ENCODE data around the gene CBLC.
"Not testable (repeated sequence)": the region's sequence is repeated elsewhere in the genome, so short reads cannot be mapped to it uniquely, and the experiment has no call there.

The CBLC gene

DNA sequence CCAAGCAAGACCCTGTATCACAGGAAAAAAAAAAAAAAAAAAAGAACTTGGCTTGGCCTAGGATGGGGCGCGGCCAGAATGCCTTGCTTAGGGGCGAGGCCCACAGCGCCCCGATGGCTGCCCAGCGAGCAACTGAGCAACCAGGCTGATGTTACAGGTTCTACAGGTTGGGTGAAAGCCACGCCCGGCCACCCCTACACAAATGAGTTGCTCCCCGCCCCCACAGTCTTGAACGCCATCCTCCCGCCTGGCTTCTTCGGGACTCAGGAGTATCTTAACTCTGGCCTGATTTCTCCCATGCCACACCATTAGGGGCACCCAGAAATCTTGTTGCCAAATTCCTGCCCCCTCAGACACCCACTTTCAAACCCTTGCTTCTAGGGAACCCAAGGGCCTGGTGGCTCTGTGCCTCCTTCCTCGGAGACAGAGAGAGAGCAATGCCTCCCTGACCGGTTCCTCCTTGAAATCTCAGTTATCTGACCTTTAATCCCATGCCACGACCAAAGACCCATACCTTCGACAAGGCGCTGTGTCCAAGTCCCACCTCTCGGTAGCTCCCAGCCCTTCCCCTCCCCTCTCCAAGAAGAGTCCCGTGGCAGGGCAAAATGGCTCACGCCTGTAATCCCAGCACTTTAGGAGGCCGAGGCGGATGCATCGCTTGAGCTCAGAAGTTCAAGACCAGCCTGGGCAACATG, 1.1 kb upstream of the CBLC start:
- no peaks in the 10 kb centered on the region for H4K20me1 ChIP-seq
- no peaks in the 10 kb centered on the region for H3K9me3 ChIP-seq
- no peak overlapping the region for H3K4me3 ChIP-seq
- H3K36me3 ChIP-seq = no peaks in the 10 kb centered on the region
- TF ChIP-seq Cebpa-rat (IDR thresholded peaks at IDR 0.05) = no peak
- H3K4me1 ChIP-seq = peaks cover under 1% of the 10 kb centered on the region; the same call in 1 of the 2 replicates
- no peaks in the 10 kb centered on the region for H3K27me3 ChIP-seq
- no peak overlapping the region for H3K9ac ChIP-seq
- H3K4me2 ChIP-seq = no peak overlapping the region
- no peak overlapping the region for H3K27ac ChIP-seq

DNA sequence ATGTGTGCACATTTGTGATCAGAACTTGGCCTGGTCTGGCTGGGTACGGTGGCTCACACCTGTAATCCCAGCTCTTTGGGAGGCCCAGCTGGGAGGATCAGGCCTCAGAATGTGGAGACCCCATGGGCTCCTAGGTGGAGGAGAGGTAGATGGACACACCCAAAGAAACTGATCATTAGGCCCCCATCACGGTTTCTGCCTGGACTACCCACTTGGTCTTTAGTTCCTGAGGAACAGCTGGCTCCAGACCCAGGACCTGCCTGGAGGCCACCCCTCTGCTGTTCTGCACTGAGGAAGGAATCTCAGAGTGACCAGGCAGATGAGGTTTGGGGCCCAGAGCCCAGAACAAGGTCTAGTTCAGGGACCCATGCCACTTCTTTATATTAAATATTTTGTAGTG, 1.5 kb downstream of the CBLC start:
- no peaks in the 10 kb centered on the region for H3K9me3 ChIP-seq
- no peak overlapping the region for H3K27ac ChIP-seq
- H3K9ac ChIP-seq = no peak overlapping the region
- no peak overlapping the region for H3K4me3 ChIP-seq
- H3K36me3 ChIP-seq = no peaks in the 10 kb centered on the region
- no peak overlapping the region for H3K4me2 ChIP-seq
- no peaks in the 10 kb centered on the region for H3K27me3 ChIP-seq
- no peaks in the 10 kb centered on the region for H4K20me1 ChIP-seq
- H3K4me1 ChIP-seq = peaks cover 6% of the 10 kb centered on the region
- no peak for TF ChIP-seq Cebpa-rat (IDR thresholded peaks at IDR 0.05)

DNA sequence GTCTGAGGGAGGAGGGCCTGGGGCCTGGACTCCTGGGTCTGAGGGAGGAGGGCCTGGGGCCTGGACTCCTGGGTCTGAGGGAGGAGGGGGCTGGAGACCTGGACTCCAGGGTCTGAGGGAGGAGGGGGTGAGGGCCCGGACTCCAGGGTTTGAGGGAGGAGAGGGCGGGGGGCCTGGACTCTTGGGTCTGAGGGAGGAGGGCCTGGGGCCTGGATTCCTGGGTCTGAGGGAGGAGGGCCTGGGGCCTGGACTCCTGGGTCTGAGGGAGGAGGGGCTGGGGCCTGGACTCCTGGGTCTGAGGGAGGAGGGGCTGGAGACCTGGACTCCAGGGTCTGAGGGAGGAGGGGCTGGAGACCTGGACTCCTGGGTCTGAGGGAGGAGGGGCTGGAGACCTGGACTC, 4.0 kb downstream of the CBLC start:
- not testable (repeated sequence) for H3K9ac ChIP-seq, H4K20me1 ChIP-seq, H3K4me2 ChIP-seq, H3K27ac ChIP-seq, H3K36me3 ChIP-seq, H3K9me3 ChIP-seq, H3K4me3 ChIP-seq, H3K27me3 ChIP-seq
- H3K4me1 ChIP-seq = peaks cover 13% of the 10 kb centered on the region

DNA sequence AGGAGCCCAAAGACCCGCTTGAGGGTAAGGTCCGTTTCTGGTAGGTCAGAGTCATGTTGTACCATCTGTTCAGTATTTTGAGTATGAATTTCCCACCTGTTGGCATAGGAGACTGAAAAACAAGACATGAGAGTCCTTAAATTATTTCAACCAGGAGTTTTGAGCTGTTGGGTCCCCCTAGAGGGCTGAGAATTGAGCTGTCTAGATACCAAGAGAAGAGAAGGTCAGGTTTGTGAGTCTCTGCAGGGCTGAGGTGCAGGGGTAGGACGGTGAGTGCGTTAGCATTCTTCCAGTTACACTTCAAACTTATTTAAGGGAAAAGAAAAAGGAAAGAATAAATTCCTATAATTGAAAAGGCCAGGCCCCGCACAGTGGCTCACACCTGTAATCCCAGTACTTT, 5.0 kb downstream of the CBLC start:
- no peak for TF ChIP-seq Cebpa-rat (IDR thresholded peaks at IDR 0.05)
- Histone ChIP-seq H3K4me1 (peaks cover 13% of the 10 kb centered on the region), H3K9ac (no peak overlapping the region), H3K36me3 (no peaks in the 10 kb centered on the region), H4K20me1 (no peaks in the 10 kb centered on the region), H3K9me3 (no peaks in the 10 kb centered on the region), H3K27ac (no peak overlapping the region), H3K4me3 (no peak overlapping the region), H3K4me2 (no peak overlapping the region), H3K27me3 (no peaks in the 10 kb centered on the region)

DNA sequence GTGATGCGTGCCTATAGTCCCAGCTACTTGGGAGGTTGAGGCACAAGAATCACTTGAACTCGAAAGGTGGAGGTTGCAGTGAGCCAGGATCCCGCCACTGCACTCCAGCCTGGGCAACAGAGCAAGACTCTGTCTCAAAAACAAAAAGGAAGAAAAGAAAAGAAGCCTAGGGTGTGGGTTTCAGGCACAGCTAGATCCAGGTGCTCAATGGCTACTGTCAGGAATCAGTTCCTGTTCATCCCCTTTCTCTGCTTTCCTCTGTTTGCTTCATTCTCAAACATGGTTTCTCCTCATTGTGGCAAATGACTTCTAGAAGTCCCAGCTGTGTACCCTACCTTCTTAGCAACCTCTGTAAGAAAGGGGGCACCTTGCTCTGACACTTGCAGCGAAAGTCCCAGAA, 5.9 kb downstream of the CBLC start:
- H3K4me3 ChIP-seq = no peak overlapping the region
- H4K20me1 ChIP-seq = no peaks in the 10 kb centered on the region
- H3K9me3 ChIP-seq = no peaks in the 10 kb centered on the region
- no peak for TF ChIP-seq Cebpa-rat (IDR thresholded peaks at IDR 0.05)
- no peak overlapping the region for H3K4me2 ChIP-seq
- H3K36me3 ChIP-seq = no peaks in the 10 kb centered on the region
- peaks cover 13% of the 10 kb centered on the region for H3K4me1 ChIP-seq
- no peak overlapping the region for H3K9ac ChIP-seq
- no peaks in the 10 kb centered on the region for H3K27me3 ChIP-seq
- no peak overlapping the region for H3K27ac ChIP-seq

DNA sequence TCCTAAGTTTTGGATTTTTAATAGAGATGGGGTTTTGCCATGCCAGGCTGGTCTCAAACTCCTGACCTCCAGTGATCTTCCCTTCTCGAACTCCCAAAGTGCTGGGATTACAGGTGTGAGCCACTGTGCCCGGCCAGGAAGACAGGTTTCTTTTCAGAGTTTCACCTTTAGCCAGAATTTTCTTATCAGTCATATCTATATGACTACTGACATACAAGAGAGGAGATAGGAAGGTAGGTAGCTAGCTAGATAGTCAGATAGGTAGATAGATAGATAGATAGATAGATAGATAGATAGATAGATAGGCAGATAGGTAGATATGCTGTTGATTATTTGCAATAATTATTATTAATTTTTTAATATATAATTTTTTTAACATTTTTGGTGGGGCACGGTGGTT, 7.6 kb downstream of the CBLC start:
- TF ChIP-seq Cebpa-rat (IDR thresholded peaks at IDR 0.05) = no peak
- H3K27me3 ChIP-seq = no peaks in the 10 kb centered on the region
- H3K36me3 ChIP-seq = no peaks in the 10 kb centered on the region
- no peak overlapping the region for H3K9ac ChIP-seq
- H3K4me1 ChIP-seq = peaks cover 13% of the 10 kb centered on the region
- no peaks in the 10 kb centered on the region for H4K20me1 ChIP-seq
- H3K9me3 ChIP-seq = no peaks in the 10 kb centered on the region
- H3K4me3 ChIP-seq = no peak overlapping the region
- H3K4me2 ChIP-seq = no peak overlapping the region
- H3K27ac ChIP-seq = no peak overlapping the region

DNA sequence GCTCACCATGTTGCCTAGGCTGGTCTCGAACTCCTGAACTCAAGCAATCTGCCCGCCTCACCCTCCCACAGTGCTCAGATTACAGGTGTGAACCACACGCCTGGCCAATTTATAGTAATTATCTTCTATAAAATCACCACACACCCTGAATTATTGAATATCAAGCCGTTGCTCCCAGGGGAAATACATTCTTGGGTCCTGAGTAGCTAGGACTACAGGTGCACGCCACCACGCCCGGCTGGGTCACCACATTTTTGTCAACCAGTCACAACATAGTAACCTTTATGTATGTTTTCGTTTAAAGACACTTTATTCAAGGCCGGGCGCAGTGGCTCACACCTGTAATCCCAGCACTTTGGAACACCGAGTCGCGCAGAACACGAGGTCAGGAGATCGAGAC, 8.3 kb downstream of the CBLC start:
- Histone ChIP-seq H3K9me3 (no peaks in the 10 kb centered on the region), H3K36me3 (no peaks in the 10 kb centered on the region), H3K4me3 (no peak overlapping the region), H3K4me1 (peaks cover 13% of the 10 kb centered on the region), H3K27me3 (no peaks in the 10 kb centered on the region), H3K4me2 (no peak overlapping the region), H4K20me1 (no peaks in the 10 kb centered on the region), H3K9ac (no peak overlapping the region), H3K27ac (no peak overlapping the region)
- TF ChIP-seq Cebpa-rat (IDR thresholded peaks at IDR 0.05) = no peak

DNA sequence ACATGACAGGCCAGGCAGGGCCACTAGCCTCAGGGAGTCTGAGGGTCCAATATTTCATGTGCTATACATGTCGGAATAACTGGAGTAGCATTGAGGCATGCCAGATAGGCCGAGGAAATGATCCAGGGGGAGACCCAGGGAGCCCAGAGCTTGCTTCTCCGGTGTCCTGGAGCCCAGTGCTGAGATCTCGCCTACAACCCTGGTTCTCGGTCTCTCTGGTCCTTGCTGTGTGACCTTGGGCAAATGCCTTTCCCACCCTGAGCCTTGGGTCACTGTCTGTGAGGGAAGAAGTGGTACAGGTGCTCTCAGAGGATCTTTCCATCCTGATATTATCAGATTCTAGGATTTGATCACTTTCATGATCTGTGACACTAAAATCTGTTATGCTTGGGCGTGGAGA, 11.3 kb downstream of the CBLC start:
- Histone ChIP-seq H3K9me3 (no peaks in the 10 kb centered on the region), H3K4me3 (no peak overlapping the region), H3K27me3 (no peaks in the 10 kb centered on the region), H3K9ac (no peak overlapping the region), H4K20me1 (no peaks in the 10 kb centered on the region), H3K36me3 (no peaks in the 10 kb centered on the region), H3K4me1 (peaks cover 35% of the 10 kb centered on the region), H3K4me2 (no peak overlapping the region), H3K27ac (no peak overlapping the region)
- TF ChIP-seq Cebpa-rat (IDR thresholded peaks at IDR 0.05) = no peak

DNA sequence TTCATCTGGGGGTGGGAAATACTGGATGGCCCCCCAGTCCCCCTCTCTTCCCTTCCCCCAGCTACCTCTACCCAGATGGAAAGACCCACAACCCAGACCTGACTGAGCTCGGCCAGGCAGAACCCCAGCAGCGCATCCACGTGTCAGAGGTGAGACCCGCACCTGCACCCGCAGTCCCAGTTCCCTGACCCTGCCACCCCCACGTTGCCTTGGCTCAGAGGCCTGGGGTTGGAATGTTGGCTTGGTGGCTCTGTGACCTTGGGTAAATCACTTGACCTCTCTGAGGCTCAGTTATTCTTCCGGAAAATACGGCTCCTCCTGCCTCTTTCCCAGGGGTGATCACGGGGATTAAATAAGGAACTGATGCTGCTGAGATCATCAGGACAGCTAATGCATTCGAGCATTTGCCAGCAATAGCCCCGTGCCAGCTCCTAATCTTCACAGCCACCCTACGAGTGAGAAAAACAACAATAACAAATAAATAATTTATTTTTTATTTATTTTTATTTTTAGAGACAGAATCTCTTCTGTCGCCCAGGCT, 12.3 kb downstream of the CBLC start:
- Histone ChIP-seq H3K4me2 (no peak overlapping the region), H3K9ac (no peak overlapping the region), H3K9me3 (no peaks in the 10 kb centered on the region), H3K4me1 (peaks cover 36% of the 10 kb centered on the region), H3K36me3 (no peaks in the 10 kb centered on the region), H3K27ac (0 out of 2 replicates have a peak overlapping the region, but pooled peaks have one; percentile 18), H4K20me1 (no peaks in the 10 kb centered on the region), H3K4me3 (no peak overlapping the region), H3K27me3 (no peaks in the 10 kb centered on the region)
- TF ChIP-seq Cebpa-rat (IDR thresholded peaks at IDR 0.05) = no peak

DNA sequence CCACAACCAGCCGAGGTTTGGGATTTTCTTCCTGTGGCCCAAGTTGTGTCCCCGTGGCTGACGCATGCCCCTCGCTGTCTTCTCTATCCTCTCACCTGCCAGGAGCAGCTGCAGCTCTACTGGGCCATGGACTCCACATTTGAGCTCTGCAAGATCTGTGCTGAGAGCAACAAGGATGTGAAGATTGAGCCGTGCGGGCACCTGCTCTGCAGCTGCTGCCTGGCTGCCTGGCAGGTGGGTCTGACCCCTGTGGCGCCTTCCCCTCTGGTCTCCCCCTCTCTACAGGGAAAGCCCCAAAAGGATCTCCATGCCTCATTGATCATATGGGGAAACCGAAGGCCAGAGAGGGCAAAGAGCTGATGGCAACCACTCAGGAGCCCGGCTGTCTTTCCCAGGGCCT, 14.6 kb downstream of the CBLC start:
- Histone ChIP-seq H3K4me2 (peak overlapping the region; percentile 88), H3K9ac (peak overlapping the region; percentile 70; the same call in 1 of the 2 replicates), H3K4me1 (peaks cover 58% of the 10 kb centered on the region), H3K36me3 (no peaks in the 10 kb centered on the region), H3K4me3 (no peak overlapping the region), H3K27me3 (no peaks in the 10 kb centered on the region), H3K27ac (peak overlapping the region; percentile 83), H4K20me1 (no peaks in the 10 kb centered on the region), H3K9me3 (no peaks in the 10 kb centered on the region)
- TF ChIP-seq Cebpa-rat (IDR thresholded peaks at IDR 0.05) = no peak

DNA sequence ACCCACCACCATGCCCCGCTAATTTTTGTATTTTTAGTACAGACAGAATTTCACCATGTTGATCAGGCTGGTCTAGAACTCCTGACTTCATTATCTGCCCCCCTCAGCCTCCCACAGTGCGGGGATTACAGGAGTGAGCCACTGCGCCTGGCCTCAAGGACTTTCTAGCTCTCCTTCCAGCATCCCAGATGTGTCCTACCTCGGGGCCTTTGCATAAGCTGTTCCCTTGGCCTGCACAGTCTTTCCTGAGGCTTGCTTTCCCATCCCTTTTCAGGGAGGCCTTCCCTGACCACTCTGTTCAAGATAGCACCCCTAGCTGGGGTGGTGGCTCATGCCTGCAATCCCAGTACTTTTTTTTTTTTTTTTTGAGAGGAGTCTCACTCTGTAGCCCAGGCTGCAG, 16.9 kb downstream of the CBLC start:
- H3K9ac ChIP-seq = no peak overlapping the region
- H3K4me1 ChIP-seq = peaks cover 82% of the 10 kb centered on the region
- no peak for TF ChIP-seq Cebpa-rat (IDR thresholded peaks at IDR 0.05)
- no peak overlapping the region for H3K27ac ChIP-seq
- no peak overlapping the region for H3K4me3 ChIP-seq
- H3K4me2 ChIP-seq = peak overlapping the region; percentile 88
- no peaks in the 10 kb centered on the region for H3K36me3 ChIP-seq
- H3K9me3 ChIP-seq = no peaks in the 10 kb centered on the region
- H3K27me3 ChIP-seq = no peaks in the 10 kb centered on the region
- H4K20me1 ChIP-seq = no peaks in the 10 kb centered on the region
